HG02759 (cell line): ENCODE measurements around the gene IRS1.
A peak's percentile ranks its signal among the peaks of the same experiment; 100 is the strongest.

Source experiments
- ATAC-seq: cut with Tn5 transposase; IDR thresholded peaks from one replicate; pipeline ENCODE4 v1.9.1; 2021; ENCODE audit warnings: mild to moderate bottlenecking, moderate library complexity; ENCODE audit not compliant: unreplicated experiment

Gene IRS1

GRCh38 chr2:226828191-226828590 is 28.6 kb upstream of the IRS1 start:
- ATAC-seq = no peak

- ATAC-seq = no peak
Observed at GRCh38 chr2:226825056-226825455, 25.4 kb upstream of the IRS1 start.

GRCh38 chr2:226818930-226819329 is 19.3 kb upstream of the IRS1 start:
- ATAC-seq = no peak

- ATAC-seq = peak; percentile 49
Observed at GRCh38 chr2:226813148-226813701, 13.6 kb upstream of the IRS1 start.

GRCh38 chr2:226803410-226803809 is 3.8 kb upstream of the IRS1 start:
- no peak for ATAC-seq

GRCh38 chr2:226802573-226802972 is 3.0 kb upstream of the IRS1 start:
- no peak for ATAC-seq

GRCh38 chr2:226800941-226801784 is 1.5 kb upstream of the IRS1 start:
- peak; percentile 76 for ATAC-seq

GRCh38 chr2:226799976-226800940 is 638 bp upstream of the IRS1 start:
- ATAC-seq = no peak

- ATAC-seq = peak; percentile 24
Observed at GRCh38 chr2:226798422-226799210, 1.0 kb downstream of the IRS1 start.

- ATAC-seq = no peak
Observed at GRCh38 chr2:226797989-226798421, 1.6 kb downstream of the IRS1 start.

GRCh38 chr2:226797289-226797988 is 2.2 kb downstream of the IRS1 start:
- ATAC-seq = no peak

GRCh38 chr2:226796840-226797288 is 2.8 kb downstream of the IRS1 start:
- no peak for ATAC-seq

GRCh38 chr2:226796012-226796839 is 3.4 kb downstream of the IRS1 start:
- ATAC-seq = no peak

- no peak for ATAC-seq
Observed at GRCh38 chr2:226795281-226796011, 4.2 kb downstream of the IRS1 start.

GRCh38 chr2:226794751-226795171 is 4.9 kb downstream of the IRS1 start:
- ATAC-seq = no peak

- no peak for ATAC-seq
Observed at GRCh38 chr2:226794196-226794661, 5.4 kb downstream of the IRS1 start.

- ATAC-seq = no peak
Observed at GRCh38 chr2:226793646-226794045, 6.0 kb downstream of the IRS1 start.
